GM21390 (cell line): Measurements from ENCODE around the gene LHX2.
A peak's percentile ranks its signal among the peaks of the same experiment; 100 is the strongest.

Source experiments
- ATAC-seq: cut with Tn5 transposase; IDR thresholded peaks from one replicate; pipeline ENCODE4 v1.9.1; 2021; ENCODE audit not compliant: unreplicated experiment

The LHX2 gene

DNA sequence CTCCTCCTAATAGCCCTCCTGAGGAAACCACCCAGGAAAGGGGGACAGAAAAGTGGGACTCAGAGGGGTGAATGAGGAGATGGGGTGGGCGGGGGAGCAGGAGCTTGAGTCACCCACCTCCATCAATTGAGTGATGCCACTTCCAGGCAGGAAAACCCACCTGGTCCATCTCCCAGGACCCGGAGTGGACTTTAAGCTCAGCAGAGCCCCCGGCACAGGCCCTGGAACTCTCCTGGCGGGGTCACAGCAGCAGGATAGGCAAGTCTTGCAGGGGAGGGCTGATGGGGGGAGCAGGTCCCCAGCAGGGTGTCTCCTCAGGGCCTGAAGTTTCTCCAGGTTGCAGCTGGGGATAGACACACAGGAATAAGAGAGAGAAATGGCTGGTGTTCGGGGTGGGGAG, 40.8 kb downstream of the LHX2 start:
- no peak for ATAC-seq

DNA sequence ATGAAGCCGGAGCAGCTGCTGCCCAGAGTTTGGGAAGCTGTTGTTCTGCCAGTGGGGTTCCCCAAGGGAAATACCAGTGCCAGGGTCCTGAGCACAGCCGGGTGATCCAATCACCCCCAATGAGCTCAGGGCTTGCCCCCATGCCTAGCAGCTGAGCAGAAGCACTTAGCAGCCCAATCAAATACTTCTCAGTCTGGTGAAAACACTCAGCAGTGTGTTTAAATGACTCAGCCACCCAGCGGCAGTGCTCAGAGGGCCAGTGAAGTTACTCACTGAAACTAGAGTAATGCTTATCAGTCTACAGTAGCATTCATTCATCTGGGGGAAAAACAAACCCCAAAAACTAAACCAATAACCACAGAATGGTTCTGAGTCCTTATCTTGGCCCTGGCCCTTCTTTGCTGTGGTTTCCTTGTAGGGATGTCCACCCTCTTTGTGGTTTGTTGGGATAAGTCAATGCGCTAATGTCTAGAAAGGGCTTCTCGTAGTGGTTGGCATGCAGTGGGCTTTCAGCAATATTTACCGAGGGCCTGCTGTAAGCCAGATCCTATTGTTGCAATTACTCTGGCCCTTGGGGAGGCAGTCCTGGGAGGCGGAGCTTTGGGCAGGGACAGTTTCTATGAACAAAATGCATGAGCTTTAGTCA, 43.1 kb downstream of the LHX2 start:
- ATAC-seq, result peak; percentile 93

DNA sequence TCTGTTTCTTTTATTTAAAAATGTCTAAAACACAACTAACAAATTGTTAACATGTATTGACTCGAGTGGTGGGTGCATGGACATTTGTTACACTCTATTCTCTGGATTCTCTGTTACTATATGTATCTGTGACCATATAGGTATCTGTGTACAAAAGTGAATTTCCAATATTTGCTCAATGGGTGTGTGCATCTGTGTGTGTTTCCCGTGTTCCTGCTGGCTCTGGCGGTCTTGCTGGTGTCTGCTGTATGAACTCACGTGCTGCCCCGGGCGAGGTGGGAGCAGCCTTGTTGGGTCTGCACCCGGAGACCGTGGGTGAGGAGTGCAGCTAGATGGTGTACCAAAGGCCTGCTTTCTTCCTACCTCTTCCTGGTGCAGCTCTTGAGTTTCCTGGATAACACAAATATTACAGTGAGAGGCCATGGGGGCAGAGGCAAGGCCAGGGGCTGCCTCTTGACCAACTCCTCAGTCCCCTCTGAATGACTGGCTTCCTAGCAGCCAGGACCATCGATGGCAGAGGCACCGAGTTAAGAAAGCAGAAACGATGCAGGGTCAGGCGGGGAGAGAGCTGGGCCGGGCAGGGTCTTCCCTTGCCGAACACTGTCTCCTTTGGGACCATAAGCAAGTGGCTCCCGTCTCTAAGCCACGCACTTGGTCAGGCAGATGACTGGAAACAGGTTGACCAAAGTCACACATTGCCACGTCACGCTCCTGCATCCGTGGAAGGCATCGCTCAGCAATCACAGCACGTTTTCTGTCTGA, 49.5 kb downstream of the LHX2 start:
- ATAC-seq, result no peak

DNA sequence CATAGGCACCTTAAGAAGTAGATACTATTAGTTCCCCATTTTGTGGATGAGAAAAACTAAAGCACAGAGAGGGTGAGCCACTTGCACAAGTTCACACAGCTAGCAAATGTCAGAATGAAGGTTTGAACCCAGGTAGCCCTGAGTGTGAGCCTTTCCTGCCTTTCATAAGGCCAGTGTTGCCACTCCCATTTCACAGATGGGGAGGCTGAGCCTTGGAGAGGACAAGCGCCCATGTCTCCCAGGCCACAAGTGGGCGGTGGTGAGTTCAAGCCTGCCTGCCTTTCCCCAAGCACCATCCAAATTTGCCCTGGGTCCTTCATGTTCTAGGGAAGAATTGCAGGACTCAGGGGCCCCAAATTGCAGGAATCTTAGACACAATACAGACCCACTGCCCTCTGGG, 50.6 kb downstream of the LHX2 start:
- no peak for ATAC-seq

DNA sequence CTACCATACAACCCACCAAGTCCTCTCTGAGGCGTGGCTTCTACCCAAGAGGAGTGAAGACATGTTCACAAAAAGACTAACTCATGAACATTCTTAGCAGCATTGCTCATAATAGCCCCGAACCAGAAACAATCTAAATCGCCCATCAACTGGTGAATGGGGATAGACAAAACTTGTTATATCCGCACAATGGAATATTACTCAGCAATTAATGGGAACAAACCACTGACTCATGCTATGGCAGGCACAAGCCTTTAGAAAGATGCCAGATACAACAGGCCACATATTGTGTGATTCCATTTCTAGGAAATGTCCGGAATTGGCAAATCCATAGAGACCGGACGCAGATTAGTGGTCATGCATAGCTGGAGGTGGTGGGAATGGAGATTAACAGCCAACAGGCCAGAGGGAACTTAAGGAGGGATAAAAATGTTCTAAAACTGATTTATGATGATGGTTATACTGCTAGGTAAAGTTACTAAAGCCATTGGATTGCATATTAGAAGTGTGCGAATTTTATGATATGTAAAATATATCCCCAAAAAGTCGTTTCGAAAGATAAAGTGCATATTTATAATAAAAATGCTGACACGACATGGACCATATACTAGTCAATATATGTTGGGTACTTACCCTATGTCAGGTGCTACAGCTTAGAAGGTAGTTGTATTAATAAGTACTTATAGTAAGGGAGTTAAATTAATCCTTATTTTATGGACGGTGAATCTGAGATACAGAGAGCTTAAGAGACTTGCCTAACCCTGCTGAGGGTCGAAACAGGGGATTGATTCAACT, 55.4 kb downstream of the LHX2 start:
- ATAC-seq, result no peak

DNA sequence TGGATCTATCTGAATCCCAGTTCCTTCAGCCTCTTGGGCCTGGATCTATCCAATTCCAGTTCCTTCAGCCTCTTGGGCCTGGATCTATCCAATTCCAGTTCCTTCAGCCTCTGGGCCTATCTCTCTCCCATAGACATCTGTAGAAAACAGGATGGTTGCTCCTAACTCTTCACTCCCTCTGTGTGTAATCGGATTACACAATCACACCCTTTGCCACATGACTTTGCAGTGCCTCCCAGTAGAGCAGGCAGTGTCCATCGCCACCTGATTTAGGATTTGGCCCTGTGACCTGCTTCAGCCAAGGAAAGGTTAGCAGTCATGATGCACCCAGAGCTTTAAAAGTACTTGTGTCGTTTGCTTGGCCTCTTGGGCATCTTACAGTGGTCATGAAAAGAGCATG, 56.7 kb downstream of the LHX2 start:
- no peak for ATAC-seq

DNA sequence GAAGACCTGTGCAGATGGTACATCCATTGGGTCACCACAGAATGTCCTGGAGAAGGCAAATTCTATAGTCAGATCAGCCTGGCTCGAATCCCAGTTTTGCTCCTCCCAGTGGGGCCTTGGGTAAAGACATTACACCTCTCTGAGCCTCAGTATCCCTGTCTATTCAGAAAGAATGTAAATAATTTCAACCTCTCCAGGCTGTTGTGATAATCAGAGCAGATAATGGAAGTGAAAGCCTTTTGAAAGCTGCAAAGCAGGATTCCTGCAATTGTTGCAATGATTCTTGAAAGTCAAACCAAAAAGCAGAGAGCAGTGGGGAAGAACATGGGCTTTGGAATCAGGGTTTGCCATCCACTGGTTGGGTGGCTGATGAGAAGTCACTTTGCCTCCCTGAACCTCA, 63.2 kb downstream of the LHX2 start:
- ATAC-seq, result no peak

DNA sequence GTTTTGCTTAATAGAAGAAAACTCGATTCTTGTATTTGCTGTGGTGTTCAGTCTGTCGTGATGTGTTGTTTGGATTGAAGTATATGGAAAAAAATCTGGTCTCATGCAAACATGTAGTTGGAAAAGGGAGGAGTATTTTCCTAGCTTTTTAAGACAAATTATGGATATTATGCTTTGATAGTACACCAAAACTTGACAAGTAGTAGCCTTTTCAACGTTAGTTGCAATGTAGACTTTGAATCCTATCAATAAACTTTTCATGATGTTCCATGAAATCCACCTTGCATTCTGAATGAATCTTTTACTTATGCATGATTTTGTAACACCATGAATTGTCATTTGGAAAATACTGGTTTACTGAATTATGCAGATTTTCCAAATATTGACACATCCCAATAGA, 64.2 kb downstream of the LHX2 start:
- no peak for ATAC-seq

DNA sequence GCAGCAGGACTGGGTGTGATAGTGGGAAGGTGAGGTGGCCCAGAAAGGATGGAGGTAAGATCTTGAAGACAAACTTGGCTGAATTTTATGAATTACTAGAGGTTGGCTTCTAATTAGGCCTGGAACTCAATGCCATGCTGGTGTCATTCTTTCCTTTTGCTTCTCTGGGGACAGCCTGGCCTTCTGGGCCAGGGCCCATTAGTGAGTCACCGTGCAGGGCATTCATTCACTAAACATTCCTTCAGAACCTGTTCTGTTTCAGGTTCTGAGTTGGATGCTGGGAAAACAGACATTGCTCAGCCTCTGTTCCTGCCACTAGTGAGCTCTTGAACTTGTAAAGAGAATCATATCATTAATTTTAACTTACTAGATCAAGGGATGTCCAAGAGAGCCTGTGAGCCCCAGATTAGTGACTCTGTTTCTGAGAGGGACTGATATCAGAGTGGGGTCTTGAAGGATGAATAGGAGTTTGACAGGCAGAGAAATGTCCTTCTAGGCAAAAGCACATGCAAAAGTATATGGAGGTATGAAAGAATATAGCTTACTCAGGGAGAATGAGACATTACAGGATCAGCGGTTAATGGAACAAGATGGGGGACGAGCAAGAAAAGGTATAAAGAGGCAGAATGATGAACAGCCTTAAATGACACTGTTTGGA, 66.5 kb downstream of the LHX2 start:
- no peak for ATAC-seq

DNA sequence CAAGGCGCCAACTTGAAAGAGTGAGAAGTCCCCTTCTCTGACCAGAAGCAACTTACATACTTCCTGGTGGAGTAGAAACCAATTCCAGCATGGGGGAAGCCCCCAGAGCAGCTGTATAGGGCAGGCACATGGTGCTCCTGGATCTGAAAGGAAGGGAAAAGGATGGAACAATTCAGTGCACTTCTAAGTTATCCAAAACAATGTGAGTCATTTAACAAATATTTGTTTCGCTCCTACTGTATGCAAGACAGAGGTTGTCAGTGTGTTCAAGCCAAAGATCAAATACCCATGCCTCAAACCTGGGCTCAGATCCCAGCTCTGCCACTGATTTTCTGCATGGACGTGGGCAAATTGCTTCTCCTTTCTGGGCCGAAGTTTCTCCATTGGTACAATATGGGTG, 67.1 kb downstream of the LHX2 start:
- no peak for ATAC-seq

DNA sequence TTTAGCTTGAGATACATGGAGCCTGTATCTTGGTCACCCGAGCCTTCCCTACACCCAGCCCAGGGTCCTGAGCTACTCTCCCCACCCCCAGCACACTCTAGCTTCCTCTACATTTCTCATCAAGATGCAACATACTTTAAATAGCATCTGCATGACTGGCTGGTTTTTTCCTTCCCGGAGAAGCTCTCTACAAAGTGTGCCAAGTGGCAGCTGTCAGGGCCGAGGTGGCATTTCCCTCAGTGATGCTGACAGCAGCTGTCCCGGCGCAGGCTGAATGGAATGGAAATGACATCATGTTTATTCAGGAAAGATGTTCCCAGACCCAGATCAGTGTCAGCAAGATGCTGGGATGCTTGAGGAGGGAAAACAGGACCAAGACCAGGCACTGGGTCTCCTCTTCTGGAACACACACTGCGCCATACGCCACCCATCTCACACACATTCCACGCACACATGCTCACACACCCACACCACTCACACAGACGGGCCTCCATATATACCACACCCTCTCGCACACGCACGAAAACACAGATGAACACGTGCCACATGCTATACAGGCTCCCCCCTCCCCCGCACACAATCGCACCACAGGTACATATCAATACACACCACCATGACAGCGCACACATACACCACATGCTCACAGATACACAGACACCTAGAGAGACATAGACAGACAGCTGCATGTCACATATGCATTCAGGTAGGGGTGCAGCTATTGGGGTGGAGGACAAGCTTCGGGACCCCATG, 67.8 kb downstream of the LHX2 start:
- ATAC-seq, result no peak

DNA sequence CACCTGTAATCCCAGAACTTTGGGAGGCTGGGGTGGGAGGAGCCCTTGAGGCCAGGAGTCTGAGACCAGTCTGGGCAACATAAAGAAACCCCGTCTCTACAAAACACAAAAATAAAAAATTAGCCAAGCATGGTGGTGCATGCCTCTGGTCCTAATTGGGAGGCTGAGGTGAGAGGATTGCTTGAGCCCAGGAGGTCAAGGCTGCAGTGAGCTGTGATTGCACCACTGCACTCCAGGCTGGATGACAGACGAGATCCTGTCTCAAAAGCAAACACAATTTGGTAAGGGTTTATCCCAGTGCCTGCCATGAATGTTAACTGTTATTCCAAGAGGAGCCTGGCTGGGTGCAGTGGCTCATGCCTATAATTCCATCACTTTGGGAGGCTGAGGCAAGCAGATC, 71.1 kb downstream of the LHX2 start:
- ATAC-seq, result no peak
